Measurements from ENCODE around the gene MYO5A.
"Not testable (repeated sequence)": the region's sequence is repeated elsewhere in the genome, so short reads cannot be mapped to it uniquely, and the experiment has no call there.

MYO5A gene

DNA sequence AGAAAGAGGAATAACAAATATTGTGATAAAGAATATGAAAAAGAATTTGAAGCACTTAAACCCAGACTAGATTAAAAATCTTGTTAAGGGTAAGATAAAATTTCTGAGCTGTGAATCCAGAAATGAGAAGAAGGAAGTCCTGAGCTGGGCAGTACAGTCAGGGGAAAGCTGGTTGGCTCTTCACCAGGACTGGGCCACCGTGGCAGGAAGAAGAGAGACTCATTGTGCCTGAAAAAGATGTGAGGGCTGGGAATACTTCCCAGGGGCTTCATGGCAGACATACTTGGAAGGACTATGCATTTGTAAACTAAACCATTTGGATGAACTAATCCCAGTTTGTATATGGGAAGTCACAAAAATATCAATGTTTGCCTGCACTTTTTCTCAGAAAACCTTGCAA is 204.6 kb downstream of the MYO5A start:
- DNase-seq: no peak

DNA sequence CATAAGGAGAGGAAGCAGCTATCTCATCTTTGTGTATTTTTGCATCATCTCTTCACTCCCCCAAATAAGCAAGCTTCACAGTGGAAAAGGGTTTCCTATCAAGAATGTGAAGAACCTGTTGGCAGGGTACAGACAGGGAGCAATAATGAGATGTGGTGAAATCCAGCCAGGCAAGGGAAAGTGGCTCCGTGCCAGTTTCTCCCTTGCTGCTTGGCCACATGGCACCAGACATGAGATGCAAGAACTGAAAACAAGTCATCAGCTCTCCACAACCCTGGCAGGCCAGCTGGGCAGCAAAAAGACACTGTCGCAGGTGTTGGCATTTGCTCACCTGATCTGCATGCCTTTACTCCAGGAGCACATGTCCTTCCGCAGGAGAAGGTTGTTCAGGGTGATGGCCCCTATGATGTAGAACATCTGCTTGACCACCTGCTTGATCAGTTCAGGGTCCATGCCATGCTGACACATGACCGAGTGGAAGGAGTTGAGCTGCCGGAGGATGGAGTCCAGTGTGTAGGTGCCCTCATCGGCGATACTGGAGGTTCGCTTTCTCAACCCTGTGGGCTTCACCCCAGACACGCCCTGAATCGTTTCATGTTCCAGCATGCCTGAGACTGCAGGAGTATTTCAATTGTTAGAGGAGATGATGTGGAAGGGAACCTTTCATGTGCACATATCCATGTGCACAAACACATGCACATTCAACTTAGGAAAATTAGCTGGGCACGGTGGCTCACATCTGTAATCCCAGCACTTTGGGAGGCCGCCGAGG is 209.8 kb downstream of the MYO5A start:
- no peak for DNase-seq

GRCh38 chr15:52317688-52318087 is 211.0 kb downstream of the MYO5A start:
- DNase-seq: no peak

- DNase-seq: no peak
Measured at GRCh38 chr15:52317022-52317421, 211.7 kb downstream of the MYO5A start.

GRCh38 chr15:52309154-52309548 is 219.5 kb downstream of the MYO5A start:
- peak in 1 of 5 experiments; percentile 46 for DNase-seq

GRCh38 chr15:52308446-52309153 is 220.1 kb downstream of the MYO5A start:
- no peak for DNase-seq

- no peak for DNase-seq
Measured at GRCh38 chr15:52307847-52308246, 220.8 kb downstream of the MYO5A start.

- DNase-seq: no peak
Measured at GRCh38 chr15:52306270-52306669, 222.4 kb downstream of the MYO5A start.

GRCh38 chr15:52303093-52303772 is 225.4 kb downstream of the MYO5A start:
- DNase-seq: peak in 1 of 5 experiments; percentile 19

GRCh38 chr15:52301265-52301847 is 227.3 kb downstream of the MYO5A start:
- no peak for DNase-seq

DNA sequence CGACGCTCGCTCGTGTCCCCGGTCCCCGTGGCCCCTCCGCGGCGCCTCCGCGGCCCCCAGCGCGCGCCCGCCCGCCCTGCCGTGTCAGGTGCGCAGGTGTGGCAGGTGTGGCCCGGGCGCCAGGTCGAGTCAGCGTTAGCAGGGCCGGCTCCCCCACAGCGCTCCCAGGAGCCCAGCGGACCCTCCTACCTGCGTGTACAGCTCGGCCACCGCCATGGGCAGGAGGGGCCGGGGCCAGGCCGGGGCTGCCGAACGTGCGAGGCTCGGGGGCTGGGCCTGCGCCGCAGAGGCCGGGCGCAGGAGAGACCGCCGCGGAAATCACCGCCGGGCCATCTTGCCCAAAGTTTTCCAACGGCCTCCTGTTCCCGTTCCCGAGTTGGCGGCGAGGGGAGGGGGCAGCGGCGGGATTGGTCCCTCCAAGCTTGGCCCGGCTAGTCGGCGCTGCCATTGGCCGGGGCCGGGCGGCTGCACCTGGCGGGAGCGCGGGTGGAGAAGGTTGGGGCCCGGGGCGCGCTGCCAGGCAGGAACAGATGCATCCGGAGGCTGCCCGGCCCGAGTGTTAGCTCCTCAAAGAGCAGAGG is 233.2 kb downstream of the MYO5A start, which contains the start of gene MYO5C:
TSS of gene MYO5C (minus strand) at position 384 of the 581 bp plus-strand sequence. CDS start at position 216, 168 bp downstream.
- DNase-seq: no peak

DNA sequence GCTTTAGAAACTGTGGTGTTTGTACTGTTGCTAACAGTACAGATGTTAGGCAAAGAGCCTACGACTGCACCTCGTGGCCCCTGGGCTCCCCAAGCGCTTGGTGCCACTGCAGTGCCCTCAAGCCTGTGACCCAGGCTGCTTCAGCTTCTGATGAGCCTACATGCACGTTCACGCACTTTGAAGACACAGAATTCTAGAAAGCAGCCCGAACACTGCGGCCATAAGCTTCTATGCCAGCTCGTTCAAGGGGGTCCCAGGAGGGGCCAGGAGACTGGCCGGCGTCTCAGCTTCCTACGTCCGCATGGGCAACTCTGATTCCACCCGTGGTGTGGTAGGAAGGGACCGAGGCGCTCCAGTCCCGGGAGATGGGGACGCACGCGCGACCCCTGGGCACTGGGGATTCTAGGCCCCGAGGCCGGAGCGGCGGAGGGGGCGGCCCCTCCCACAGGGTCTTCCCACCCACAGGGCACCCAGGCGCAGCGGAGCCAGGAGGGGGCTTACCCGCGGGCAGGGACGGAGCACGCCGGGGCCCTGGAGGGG is 233.7 kb downstream of the MYO5A start:
- DNase-seq: peak in 1 of 5 experiments; percentile 24

DNA sequence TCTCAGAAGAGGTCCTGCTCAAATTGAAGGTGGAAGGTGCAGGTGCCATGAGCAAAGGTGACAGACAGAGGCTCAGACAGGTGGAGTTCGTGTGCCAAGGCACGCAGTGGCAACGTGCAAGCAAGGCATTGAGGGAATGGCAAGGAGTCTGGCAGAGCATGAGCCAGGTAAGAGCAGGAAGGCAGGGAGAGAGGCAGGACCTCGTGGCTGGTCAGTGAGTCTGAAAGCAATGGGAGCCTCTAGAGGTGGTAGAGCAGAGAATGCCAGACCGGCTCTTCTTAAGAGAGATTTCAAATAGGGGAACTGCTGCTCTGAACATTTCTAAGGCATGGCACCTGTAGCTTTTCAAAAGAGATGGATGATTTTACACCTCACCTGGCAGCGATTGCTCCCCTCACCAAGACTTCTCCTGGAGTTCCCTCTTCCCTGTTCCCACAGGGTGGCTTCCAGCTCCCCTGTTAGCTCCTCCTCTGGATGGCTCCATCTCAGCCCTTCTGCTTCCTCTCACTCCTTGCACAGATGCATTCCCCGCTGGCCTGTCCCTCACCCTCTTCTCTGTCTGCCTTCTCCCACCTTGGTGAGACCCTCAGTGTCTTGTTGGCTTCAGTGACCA is 235.8 kb downstream of the MYO5A start:
- DNase-seq: no peak

DNA sequence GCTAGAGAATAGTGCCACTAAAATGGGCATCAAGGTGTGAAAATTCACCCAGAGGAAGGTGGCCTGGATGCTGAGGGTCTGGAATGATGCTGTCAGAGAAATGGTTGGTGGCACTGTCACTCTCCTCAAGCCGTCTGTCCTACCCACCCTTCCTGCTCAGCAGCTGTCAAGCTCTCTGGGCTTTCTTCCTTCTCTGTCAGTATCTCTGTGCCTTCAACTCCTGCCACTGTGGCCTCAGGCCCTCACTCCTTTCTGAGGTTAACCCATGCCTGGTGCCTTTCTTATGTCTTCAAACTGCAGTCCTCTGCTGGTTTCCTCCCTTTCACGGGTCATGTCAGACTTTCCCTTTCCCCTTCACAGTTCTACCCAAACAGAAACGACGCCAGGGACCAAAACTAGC is 237.5 kb downstream of the MYO5A start:
- DNase-seq: peak in 1 of 5 experiments; percentile 55

GRCh38 chr15:52290800-52291199 is 237.9 kb downstream of the MYO5A start:
- no peak for DNase-seq

DNA sequence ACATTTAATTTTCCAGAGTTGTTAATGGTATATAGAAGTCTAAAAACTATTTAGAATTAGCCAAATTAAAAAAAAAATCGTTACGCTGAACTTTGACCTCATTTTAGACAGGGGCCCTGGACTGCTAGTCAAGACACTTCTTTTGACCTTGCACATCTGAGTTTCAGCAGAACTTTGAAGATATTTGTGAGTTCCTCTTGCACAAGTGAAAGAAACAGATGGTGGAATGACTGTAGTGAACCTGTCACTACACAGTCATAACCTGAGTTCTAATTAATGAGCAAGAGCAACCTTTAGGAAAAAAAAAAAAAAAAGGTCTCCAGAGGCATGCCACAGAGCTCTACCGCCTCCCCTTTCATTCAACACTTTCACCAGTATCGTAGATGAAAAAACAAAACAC is 238.4 kb downstream of the MYO5A start:
- DNase-seq: peak in 1 of 5 experiments; percentile 79

- DNase-seq: no peak
Measured at GRCh38 chr15:52289629-52290081, 239.0 kb downstream of the MYO5A start.

- no peak for DNase-seq
Measured at GRCh38 chr15:52288986-52289385, 239.7 kb downstream of the MYO5A start.

DNA sequence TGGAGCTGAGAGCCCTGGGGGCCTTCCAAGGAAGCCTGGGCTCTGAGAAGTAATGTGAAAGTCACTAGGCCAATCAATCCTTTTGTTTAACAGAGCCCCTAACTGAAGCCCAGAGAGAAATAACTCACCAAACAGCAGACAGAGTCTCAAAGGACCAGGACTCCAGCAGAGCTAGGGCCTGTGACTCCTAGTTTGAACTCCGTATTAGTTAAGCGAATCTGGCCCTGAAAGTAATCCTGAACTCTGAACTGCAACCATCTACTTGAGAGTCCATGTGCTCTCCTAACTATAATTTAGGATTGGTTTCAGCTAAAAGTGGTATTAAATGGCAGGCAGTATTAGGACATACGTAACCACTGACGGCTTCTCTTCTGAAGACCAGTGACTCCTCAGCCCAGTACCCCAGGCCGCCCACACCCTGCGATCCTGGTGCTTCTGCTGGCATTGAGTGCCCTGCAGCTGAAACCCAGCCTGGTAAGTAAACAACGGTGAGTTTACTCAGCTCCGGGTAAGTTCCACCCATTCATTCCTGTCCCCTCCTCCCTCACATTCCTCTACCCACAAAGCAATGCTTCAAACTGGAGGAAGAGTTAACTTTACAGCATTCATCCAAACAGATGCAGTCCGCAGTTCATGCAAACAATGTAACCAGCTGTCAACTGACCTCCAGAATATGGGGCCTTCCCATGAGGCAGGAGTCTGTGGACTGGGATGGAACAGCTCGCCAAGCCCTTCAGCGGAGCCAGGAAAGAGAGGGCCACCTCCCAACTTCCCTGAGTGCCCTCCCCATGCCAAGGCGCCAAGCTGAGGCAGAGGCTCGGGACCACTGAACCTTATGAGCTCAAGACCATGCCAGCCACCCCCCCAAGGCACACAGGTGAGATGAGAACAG is 240.4 kb downstream of the MYO5A start:
- no peak for DNase-seq

- DNase-seq: no peak
Measured at GRCh38 chr15:52287114-52287513, 241.6 kb downstream of the MYO5A start.

- DNase-seq: not testable (repeated sequence)
Measured at GRCh38 chr15:52285941-52286340, 242.7 kb downstream of the MYO5A start.
